HG03025 (cell line): ENCODE results near the gene THEMIS2.

Source experiments
- ATAC-seq: cut with Tn5 transposase; IDR thresholded peaks from one replicate; pipeline ENCODE4 v1.9.1; 2021; ENCODE audit warnings: mild to moderate bottlenecking, moderate library complexity; ENCODE audit not compliant: unreplicated experiment, low FRiP score

THEMIS2 gene

GRCh38 chr1:27884006-27884954 lies 11.9 kb downstream of the THEMIS2 start:
- ATAC-seq = no peak

GRCh38 chr1:27885114-27885528 lies 12.8 kb downstream of the THEMIS2 start:
- no peak for ATAC-seq

- ATAC-seq = no peak
Measured at GRCh38 chr1:27885621-27886352, 13.4 kb downstream of the THEMIS2 start.

- no peak for ATAC-seq
Measured at GRCh38 chr1:27886353-27886679, 14.0 kb downstream of the THEMIS2 start.

GRCh38 chr1:27886744-27887143 lies 14.4 kb downstream of the THEMIS2 start:
- no peak for ATAC-seq

- ATAC-seq = no peak
Measured at GRCh38 chr1:27887215-27888021, 15.1 kb downstream of the THEMIS2 start.

- ATAC-seq = no peak
Measured at GRCh38 chr1:27889506-27889905, 17.2 kb downstream of the THEMIS2 start.

- ATAC-seq = no peak
Measured at GRCh38 chr1:27891196-27891889, 19.0 kb downstream of the THEMIS2 start.

GRCh38 chr1:27894521-27894920 lies 22.2 kb downstream of the THEMIS2 start:
- no peak for ATAC-seq

GRCh38 chr1:27906759-27907158 lies 34.4 kb downstream of the THEMIS2 start:
- no peak for ATAC-seq

GRCh38 chr1:27912429-27912828 lies 40.1 kb downstream of the THEMIS2 start:
- no peak for ATAC-seq

- ATAC-seq = no peak
Measured at GRCh38 chr1:27915082-27915575, 42.8 kb downstream of the THEMIS2 start.

- ATAC-seq = no peak
Measured at GRCh38 chr1:27922272-27922671, 49.9 kb downstream of the THEMIS2 start.

- no peak for ATAC-seq
Measured at GRCh38 chr1:27928216-27928954, 56.0 kb downstream of the THEMIS2 start.

- no peak for ATAC-seq
Measured at GRCh38 chr1:27931184-27931583, 58.8 kb downstream of the THEMIS2 start.

GRCh38 chr1:27931759-27932158 lies 59.4 kb downstream of the THEMIS2 start:
- no peak for ATAC-seq

GRCh38 chr1:27934818-27935549 lies 62.6 kb downstream of the THEMIS2 start, which contains the start of gene SMPDL3B:
SMPDL3B (plus strand) TSS chr1:27935000; CDS start chr1:27935184, 184 bp downstream.
- ATAC-seq = no peak

GRCh38 chr1:27935721-27936120 lies 63.4 kb downstream of the THEMIS2 start:
- ATAC-seq = no peak
